Parathyroid adenoma (tissue), 2 donors: ENCODE measurements around the gene S100A9.
"Not testable (repeated sequence)": the region's sequence is repeated elsewhere in the genome, so short reads cannot be mapped to it uniquely, and the experiment has no call there.

Experiments used
- H2AFZ ChIP-seq: fragments of 300-600 bp; sonication (generic); one replicate; pipeline ENCODE4 v1.7.0; 2017; ENCODE audit warnings: antibody characterized with exemption, mild to moderate bottlenecking
- H3K27ac ChIP-seq: fragments of 300-600 bp; sonication (generic); one replicate; pipeline ENCODE4 v1.7.0; 2017
- H3K27me3 ChIP-seq: fragments of 300-600 bp; sonication (generic); one replicate; pipeline ENCODE4 v1.7.0; 2017; ENCODE audit warnings: low read length; ENCODE audit not compliant: control insufficient read depth, insufficient read depth
- H3K36me3 ChIP-seq: fragments of 300-600 bp; sonication (generic); one replicate; pipeline ENCODE4 v1.7.0; 2017; ENCODE audit warnings: low read length; ENCODE audit not compliant: control insufficient read depth, insufficient read depth
- H3K4me1 ChIP-seq: fragments of 300-600 bp; sonication (generic); one replicate; pipeline ENCODE4 v1.7.0; 2017; ENCODE audit warnings: control low read depth
- H3K4me2 ChIP-seq: fragments of 300-600 bp; sonication (generic); one replicate; pipeline ENCODE4 v1.7.0; 2017; ENCODE audit warnings: low read length
- H3K4me3 ChIP-seq: fragments of 300-600 bp; sonication (generic); one replicate; pipeline ENCODE4 v1.7.0; 2017; ENCODE audit warnings: low read depth, low read length
- H3K79me2 ChIP-seq: fragments of 300-600 bp; sonication (generic); one replicate; pipeline ENCODE4 v1.7.0; 2017; ENCODE audit warnings: control low read depth
- H3K9ac ChIP-seq: fragments of 300-600 bp; sonication (generic); one replicate; pipeline ENCODE4 v1.7.0; 2017; ENCODE audit warnings: mild to moderate bottlenecking
- H3K9me3 ChIP-seq: fragments of 300-600 bp; sonication (generic); one replicate; pipeline ENCODE4 v1.7.0; 2017; ENCODE audit warnings: low read length; ENCODE audit not compliant: control insufficient read depth
- TF ChIP-seq, protein P1 (sequence below): fragments of 300-600 bp; sonication (generic); IDR thresholded peaks from one replicate; pipeline ENCODE4 v1.7.0; 2017; ENCODE audit warnings: antibody characterized with exemption, mild to moderate bottlenecking
- donor health status: primary hyperparathyroidism.

The S100A9 gene

DNA sequence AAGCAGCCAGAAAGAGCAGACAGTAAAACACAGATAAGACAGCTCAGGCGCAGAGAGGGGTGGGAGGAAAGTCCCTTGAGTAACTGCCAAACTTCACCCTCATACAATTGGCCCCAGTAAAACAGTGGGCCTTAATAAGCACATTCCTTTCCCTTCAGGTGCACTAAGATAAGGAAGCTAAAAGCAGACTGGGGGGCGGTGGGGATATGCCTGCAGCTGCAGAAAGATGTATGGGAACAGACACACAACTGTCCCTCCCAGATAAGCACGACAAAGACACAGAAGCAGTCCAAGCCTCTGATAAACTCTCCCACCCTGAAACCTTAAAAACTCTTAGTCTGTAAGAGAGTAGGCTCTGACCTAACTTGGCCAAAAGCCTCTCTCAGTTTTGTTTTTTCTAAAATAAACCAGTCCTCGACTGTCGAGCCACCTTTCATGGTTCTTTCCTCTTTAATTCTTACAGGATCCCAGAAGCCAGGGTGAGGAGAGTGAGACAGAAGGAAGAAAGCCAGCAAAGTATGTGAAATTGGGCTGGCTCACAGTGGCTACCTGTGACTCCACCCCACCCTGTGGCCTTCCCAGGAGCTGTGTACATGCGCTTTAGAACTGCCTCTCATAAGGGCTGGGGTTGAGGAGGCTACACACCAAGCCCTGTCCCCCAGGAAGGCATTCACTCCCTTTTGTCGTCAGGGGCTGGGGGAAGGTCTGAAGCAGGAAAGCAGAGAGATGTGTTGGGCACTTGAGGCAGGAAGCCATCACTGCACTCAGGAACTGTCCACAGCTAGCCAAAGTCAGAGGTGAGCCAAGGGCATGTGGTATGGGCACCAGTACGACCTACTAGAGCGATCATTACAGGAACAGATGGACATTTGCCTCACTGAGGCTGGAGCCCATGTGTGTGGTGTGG, 13.6 kb upstream of the S100A9 start:
- Histone ChIP-seq H3K9me3 (no peaks in the 10 kb centered on the region), H3K36me3 (no peaks in the 10 kb centered on the region), H3K4me1 (no peaks in the 10 kb centered on the region), H3K27me3 (no peaks in the 10 kb centered on the region), H3K79me2 (no peaks in the 10 kb centered on the region), H2AFZ (peak overlapping the region; percentile 17), H3K4me2 (no peak overlapping the region), H3K27ac (no peak overlapping the region), H3K4me3 (no peak overlapping the region), H3K9ac (no peak overlapping the region)
- TF ChIP-seq, protein P1, sequence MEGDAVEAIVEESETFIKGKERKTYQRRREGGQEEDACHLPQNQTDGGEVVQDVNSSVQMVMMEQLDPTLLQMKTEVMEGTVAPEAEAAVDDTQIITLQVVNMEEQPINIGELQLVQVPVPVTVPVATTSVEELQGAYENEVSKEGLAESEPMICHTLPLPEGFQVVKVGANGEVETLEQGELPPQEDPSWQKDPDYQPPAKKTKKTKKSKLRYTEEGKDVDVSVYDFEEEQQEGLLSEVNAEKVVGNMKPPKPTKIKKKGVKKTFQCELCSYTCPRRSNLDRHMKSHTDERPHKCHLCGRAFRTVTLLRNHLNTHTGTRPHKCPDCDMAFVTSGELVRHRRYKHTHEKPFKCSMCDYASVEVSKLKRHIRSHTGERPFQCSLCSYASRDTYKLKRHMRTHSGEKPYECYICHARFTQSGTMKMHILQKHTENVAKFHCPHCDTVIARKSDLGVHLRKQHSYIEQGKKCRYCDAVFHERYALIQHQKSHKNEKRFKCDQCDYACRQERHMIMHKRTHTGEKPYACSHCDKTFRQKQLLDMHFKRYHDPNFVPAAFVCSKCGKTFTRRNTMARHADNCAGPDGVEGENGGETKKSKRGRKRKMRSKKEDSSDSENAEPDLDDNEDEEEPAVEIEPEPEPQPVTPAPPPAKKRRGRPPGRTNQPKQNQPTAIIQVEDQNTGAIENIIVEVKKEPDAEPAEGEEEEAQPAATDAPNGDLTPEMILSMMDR: no peak

DNA sequence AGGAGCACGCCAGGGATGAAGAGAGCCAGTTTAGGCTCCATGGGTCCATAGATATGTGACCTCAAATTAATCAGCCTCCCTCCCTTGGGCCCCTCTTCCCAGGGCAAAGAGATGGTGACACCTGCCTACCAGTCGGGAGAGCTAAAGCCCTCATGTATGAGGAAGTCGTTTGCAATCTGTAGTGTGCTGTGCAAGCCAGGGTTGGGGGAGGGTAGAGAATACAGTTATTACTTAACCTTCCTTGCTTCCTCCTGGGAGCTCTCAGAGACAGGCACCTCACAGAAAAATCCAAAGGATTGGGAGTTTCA, 13.0 kb upstream of the S100A9 start:
- no peaks in the 10 kb centered on the region for H3K27me3 ChIP-seq

DNA sequence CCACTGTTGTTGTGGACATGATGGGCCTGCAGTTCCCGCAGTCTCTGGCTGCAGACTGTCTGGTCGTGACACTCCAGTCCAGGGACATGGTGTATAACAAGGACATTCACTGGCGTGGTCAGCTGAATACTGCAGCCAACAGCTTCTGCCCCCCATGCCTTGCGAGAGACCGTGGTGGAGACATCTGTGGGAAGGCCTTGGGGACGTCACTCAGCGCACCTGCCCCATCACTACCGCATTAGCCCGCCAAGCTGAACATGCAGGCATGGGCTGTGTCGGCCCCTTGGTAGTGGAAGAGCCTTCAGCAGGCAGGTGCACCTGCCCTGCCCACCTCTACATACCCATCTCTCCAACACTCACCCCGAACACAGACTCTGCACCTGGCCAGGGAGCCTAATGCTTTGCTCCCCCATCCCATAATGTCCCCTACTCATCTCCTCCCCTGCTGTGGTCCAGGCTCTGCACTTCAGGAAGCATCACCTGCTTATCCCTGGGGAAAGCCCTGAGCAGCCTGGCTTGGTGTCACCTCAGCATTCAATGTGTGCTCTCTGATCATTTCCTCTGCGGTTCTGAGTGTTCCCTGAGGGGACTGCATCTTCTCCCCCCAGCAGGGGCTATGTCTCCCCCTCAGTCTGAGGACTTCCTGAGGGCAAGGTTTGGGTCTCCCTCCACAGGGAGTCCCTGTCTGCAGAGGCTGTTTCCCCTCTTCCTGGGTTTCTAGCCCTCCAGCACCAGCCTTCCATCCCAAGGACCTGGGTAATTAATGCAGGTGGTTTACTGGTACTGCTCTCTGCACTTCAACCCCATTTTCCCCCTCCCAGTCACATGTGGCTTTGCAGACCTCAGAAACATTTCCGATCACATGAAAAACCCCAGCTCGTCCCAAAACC, 12.2 kb upstream of the S100A9 start:
- Histone ChIP-seq H3K27ac (no peak overlapping the region), H3K9ac (no peak overlapping the region), H2AFZ (no peak overlapping the region)

More for the DNA sequence above, 13.0 kb upstream of the S100A9 start:
- Histone ChIP-seq H3K79me2 (no peaks in the 10 kb centered on the region), H3K4me3 (no peak overlapping the region), H3K9ac (no peak overlapping the region), H3K4me1 (no peaks in the 10 kb centered on the region), H2AFZ (no peak overlapping the region), H3K27ac (no peak overlapping the region), H3K36me3 (no peaks in the 10 kb centered on the region), H3K9me3 (no peaks in the 10 kb centered on the region), H3K4me2 (no peak overlapping the region)
- TF ChIP-seq, protein P1: no peak

DNA sequence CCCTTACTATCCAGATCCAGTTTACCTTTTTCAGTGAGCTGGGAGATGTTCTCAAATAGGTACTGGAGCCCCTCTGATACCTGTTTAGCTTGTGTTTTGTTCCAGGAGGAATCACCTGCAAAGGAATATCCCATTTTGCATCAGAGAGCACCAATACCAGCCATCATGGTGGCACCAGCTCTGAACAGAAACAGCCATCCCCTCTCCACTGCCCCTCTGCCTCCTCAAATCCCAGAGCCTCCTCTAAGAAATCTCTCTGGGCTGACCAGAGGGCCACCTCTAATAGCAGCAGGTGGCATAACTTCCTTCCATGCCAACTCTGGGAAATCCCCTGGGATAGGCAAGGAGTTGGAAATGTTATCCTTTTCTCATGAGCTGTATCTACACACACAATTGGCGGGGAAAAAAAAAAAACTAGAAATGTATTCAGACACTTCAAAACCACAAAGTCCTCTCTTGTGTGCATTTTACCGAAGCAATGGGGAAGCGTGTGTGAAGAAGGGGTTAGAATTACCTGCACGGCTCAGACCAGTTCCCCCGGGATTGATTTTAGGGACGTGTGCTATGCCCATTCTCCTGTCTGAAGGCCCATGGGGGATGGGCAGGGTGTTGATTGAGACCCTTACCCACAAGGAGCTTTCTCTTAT, 11.5 kb upstream of the S100A9 start:
- H3K27me3 ChIP-seq: no peaks in the 10 kb centered on the region
- no peak overlapping the region for H3K4me2 ChIP-seq
- H3K4me1 ChIP-seq: no peaks in the 10 kb centered on the region
- TF ChIP-seq, protein P1: no peak
- H3K4me3 ChIP-seq: no peak overlapping the region
- no peaks in the 10 kb centered on the region for H3K79me2 ChIP-seq
- no peaks in the 10 kb centered on the region for H3K36me3 ChIP-seq
- H3K9me3 ChIP-seq: no peaks in the 10 kb centered on the region
- no peak overlapping the region for H2AFZ ChIP-seq
- no peak overlapping the region for H3K9ac ChIP-seq
- no peak overlapping the region for H3K27ac ChIP-seq

More for the DNA sequence above, 12.2 kb upstream of the S100A9 start:
- TF ChIP-seq, protein P1: no peak
- H3K27me3 ChIP-seq: no peaks in the 10 kb centered on the region
- no peaks in the 10 kb centered on the region for H3K79me2 ChIP-seq
- no peak overlapping the region for H3K4me3 ChIP-seq
- H3K4me1 ChIP-seq: no peaks in the 10 kb centered on the region
- H3K36me3 ChIP-seq: no peaks in the 10 kb centered on the region
- H3K9me3 ChIP-seq: no peaks in the 10 kb centered on the region
- no peak overlapping the region for H3K4me2 ChIP-seq

DNA sequence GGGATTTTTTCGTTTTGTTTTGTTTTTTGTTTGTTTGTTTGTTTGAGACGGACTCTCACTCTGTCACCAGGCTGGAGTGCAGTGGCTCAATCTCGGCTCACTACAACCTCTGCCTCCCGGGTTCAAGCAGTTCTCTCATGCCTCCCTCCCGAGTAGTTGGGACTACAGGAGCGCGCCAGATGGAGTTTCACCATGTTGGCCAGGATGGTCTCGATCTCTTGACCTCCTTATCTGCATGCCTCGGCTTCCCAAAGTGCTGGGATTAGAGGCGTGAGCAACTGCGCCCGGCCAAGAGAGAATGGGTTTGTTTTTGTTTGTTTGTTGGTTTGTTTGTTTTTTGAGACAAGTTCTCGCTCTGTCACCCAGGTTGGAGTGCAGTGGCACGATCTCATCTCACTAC, 10.6 kb upstream of the S100A9 start:
- H3K9me3 ChIP-seq, H3K79me2 ChIP-seq, H3K4me2 ChIP-seq, H3K27ac ChIP-seq, H3K4me3 ChIP-seq, H3K36me3 ChIP-seq, H2AFZ ChIP-seq, H3K27me3 ChIP-seq, H3K9ac ChIP-seq, H3K4me1 ChIP-seq: not testable (repeated sequence)
